GM18519 (cell line): ENCODE results near the gene CD99L2.
"Not testable (repeated sequence)": the region's sequence is repeated elsewhere in the genome, so short reads cannot be mapped to it uniquely, and the experiment has no call there.

Experiments used
- ATAC-seq: cut with Tn5 transposase; IDR thresholded peaks from one replicate; pipeline ENCODE4 v1.9.1; 2021; ENCODE audit warnings: mild to moderate bottlenecking, moderate library complexity; ENCODE audit not compliant: unreplicated experiment, low FRiP score

CD99L2 gene

GRCh38 chrX:150857453-150857852 is 41.0 kb downstream of the CD99L2 start:
- ATAC-seq = no peak

- no peak for ATAC-seq
These were observed 41.7 kb downstream of the CD99L2 start for GRCh38 chrX:150856785-150857184.

GRCh38 chrX:150856101-150856500 is 42.4 kb downstream of the CD99L2 start:
- no peak for ATAC-seq

GRCh38 chrX:150854856-150855255 is 43.6 kb downstream of the CD99L2 start:
- no peak for ATAC-seq

- no peak for ATAC-seq
These were observed 48.3 kb downstream of the CD99L2 start for GRCh38 chrX:150849996-150850720.

- peak; percentile 84 for ATAC-seq
These were observed 49.0 kb downstream of the CD99L2 start for GRCh38 chrX:150849486-150849885.

- ATAC-seq = no peak
These were observed 49.5 kb downstream of the CD99L2 start for GRCh38 chrX:150848914-150849365.

GRCh38 chrX:150847088-150847487 is 51.4 kb downstream of the CD99L2 start:
- ATAC-seq = no peak

GRCh38 chrX:150846130-150846529 is 52.3 kb downstream of the CD99L2 start:
- no peak for ATAC-seq

- no peak for ATAC-seq
These were observed 53.4 kb downstream of the CD99L2 start for GRCh38 chrX:150845091-150845490.

- ATAC-seq = no peak
These were observed 54.5 kb downstream of the CD99L2 start for GRCh38 chrX:150844016-150844415.

- no peak for ATAC-seq
These were observed 56.2 kb downstream of the CD99L2 start for GRCh38 chrX:150842198-150842685.

GRCh38 chrX:150841456-150842197 is 56.8 kb downstream of the CD99L2 start:
- no peak for ATAC-seq

- ATAC-seq = no peak
These were observed 60.6 kb downstream of the CD99L2 start for GRCh38 chrX:150837845-150838244.

GRCh38 chrX:150834695-150835094 is 63.8 kb downstream of the CD99L2 start:
- no peak for ATAC-seq

GRCh38 chrX:150833454-150834056 is 64.9 kb downstream of the CD99L2 start:
- ATAC-seq = no peak

- no peak for ATAC-seq
These were observed 66.6 kb downstream of the CD99L2 start for GRCh38 chrX:150831863-150832262.

- no peak for ATAC-seq
These were observed 69.7 kb downstream of the CD99L2 start for GRCh38 chrX:150828785-150829184.

GRCh38 chrX:150824352-150824751 is 74.1 kb downstream of the CD99L2 start:
- not testable (repeated sequence) for ATAC-seq

- ATAC-seq = not testable (repeated sequence)
These were observed 74.6 kb downstream of the CD99L2 start for GRCh38 chrX:150823826-150824225.

- no peak for ATAC-seq
These were observed 76.5 kb downstream of the CD99L2 start for GRCh38 chrX:150821971-150822370.
